ENCODE data around the gene AMIGO1.
"Not testable (repeated sequence)": the region's sequence is repeated elsewhere in the genome, so short reads cannot be mapped to it uniquely, and the experiment has no call there.

The AMIGO1 gene

DNA sequence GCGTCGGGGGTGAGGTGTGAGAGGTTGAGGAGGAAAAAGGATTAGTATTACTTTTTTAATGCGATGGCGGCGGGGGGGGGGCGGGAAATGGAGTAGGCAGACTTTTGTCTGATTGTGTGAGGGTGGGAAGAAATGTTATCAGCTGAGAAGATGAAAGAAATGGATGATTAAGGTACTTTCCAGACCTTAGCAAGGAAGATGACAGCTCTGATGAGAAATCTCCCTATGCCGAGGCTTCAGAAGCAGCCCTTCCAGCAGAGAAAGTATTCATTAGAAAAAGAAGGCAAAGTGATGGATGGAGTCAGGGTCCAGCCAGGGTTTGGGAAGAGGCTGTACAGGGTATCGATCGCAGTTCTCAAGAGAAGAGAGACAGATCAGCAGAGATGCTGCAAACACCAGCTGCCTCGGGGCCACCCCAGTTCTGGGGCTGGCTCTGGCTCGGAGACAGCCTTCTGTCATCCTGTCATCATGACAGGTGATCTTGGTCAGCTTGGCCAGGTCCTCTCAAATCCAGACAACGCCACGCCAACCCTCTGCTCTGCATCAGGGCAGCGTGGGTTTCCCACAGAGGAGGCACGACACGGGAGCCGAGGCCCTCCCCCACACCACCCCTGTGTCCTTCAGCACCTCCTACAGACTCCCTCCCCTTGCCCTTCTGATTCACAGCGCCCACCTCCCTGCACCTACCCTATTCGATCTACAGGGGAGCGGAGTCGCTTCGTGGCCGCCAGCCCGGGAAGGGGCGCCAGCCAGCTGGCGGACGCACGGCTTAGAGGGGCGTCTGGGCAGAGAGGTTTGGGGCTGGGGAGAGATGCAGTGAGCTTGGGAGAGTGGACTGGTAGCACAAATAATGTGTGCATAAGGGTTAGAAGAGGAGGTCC is 26.5 kb downstream of the AMIGO1 start:
- no peak for DNase-seq

GRCh38 chr1:109482242-109482641 is 27.3 kb downstream of the AMIGO1 start:
- DNase-seq, result no peak

GRCh38 chr1:109481646-109482045 is 27.9 kb downstream of the AMIGO1 start:
- no peak for DNase-seq

GRCh38 chr1:109479901-109480300 is 29.6 kb downstream of the AMIGO1 start:
- no peak for DNase-seq

- no peak for DNase-seq
Measured at GRCh38 chr1:109479311-109479710, 30.2 kb downstream of the AMIGO1 start.

- DNase-seq, result no peak
Measured at GRCh38 chr1:109478806-109479205, 30.7 kb downstream of the AMIGO1 start.

GRCh38 chr1:109477821-109478220 is 31.7 kb downstream of the AMIGO1 start:
- no peak for DNase-seq

- no peak for DNase-seq
Measured at GRCh38 chr1:109476825-109477224, 32.7 kb downstream of the AMIGO1 start.

DNA sequence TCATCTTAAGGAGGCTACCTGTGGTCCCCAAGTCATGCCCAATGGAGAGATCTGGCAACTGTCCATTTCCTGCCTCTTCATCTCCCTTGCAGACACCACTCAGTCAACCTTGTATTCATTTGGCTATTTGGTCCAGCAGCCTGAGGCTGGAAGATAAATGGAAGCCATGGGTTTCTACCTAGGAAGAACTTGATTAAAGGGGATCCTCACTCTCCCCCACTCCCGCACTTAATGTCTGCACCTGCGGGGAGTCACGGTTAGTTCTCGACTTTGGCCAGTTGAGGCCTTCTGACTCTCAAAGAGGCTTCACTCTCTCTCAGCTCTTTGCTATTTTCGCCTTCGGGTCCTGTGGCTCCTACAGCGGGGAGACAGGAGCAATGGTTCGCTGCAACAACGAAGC is 34.3 kb downstream of the AMIGO1 start:
- DNase-seq, result no peak

DNA sequence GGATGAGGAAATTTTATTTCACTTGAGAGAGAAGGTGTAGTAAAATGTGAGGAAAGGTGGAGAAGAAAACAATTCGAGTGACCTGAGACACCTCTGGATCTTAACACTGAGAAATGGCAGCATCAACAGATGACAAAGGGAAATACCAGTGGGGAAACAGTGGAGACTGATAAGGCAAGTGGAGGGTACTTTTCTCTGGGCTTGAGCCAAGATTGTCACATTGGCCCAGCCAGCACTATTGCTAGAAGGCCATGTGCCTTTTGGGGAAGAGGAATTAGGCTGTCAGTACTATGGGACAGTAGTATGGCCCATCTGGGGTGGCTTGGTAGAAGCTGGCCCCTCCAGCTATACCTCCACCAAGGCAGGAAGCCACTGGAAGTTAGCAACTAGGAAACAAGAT is 34.8 kb downstream of the AMIGO1 start:
- DNase-seq, result no peak

DNA sequence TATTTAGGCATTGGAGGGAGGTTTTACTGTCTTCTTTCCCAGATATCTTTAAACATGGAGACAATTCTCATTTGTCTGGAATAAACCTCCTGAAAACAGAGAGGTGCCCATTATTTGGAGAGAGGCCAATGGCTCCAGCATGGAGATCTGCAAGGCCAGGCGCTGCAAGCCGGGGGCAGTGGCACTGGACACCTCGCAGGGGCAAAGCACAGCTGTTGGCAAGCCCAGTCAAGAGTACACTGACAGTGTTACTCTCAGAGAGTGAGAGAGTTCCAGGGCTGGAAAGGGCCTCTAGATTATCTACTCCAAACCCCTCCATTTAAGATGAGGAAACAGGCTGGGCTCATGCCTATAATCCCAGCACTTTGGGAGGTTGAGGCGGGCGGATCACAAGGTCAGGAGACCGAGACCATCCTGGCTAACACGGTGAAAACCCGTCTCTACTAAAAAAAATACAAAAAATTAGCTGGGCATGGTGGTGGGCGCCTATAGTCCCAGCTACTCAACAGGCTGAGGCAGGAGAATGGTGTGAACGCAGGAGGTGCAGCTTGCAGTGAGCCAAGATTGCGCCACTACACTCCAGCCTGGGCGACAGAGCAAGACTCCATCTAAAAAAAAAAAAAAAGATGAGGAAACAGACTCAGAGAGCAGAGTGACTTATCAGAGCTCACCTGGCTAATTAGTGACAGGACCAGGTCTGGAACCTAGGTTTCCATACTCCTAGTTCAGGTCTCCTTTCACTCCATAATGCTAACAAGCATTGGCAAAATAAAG is 36.1 kb downstream of the AMIGO1 start:
- not testable (repeated sequence) for DNase-seq

- peak; percentile 14 for DNase-seq
Measured at GRCh38 chr1:109472779-109473178, 36.7 kb downstream of the AMIGO1 start.

- DNase-seq, result no peak
Measured at GRCh38 chr1:109470245-109470644, 39.3 kb downstream of the AMIGO1 start.

- DNase-seq, result no peak
Measured at GRCh38 chr1:109468903-109469302, 40.6 kb downstream of the AMIGO1 start.

- no peak for DNase-seq
Measured at GRCh38 chr1:109468061-109468460, 41.5 kb downstream of the AMIGO1 start.

GRCh38 chr1:109467301-109467777 is 42.2 kb downstream of the AMIGO1 start:
- DNase-seq, result no peak

- DNase-seq, result peak; percentile 30
Measured at GRCh38 chr1:109466452-109467300, 42.9 kb downstream of the AMIGO1 start, which contains the start of gene SYPL2. Gene SYPL2, plus strand, starts transcription at chr1:109466546. Its CDS starts 298 bp downstream, at chr1:109466844.

GRCh38 chr1:109466125-109466451 is 43.4 kb downstream of the AMIGO1 start:
- DNase-seq, result no peak

GRCh38 chr1:109457819-109458218 is 51.7 kb downstream of the AMIGO1 start:
- no peak for DNase-seq

DNA sequence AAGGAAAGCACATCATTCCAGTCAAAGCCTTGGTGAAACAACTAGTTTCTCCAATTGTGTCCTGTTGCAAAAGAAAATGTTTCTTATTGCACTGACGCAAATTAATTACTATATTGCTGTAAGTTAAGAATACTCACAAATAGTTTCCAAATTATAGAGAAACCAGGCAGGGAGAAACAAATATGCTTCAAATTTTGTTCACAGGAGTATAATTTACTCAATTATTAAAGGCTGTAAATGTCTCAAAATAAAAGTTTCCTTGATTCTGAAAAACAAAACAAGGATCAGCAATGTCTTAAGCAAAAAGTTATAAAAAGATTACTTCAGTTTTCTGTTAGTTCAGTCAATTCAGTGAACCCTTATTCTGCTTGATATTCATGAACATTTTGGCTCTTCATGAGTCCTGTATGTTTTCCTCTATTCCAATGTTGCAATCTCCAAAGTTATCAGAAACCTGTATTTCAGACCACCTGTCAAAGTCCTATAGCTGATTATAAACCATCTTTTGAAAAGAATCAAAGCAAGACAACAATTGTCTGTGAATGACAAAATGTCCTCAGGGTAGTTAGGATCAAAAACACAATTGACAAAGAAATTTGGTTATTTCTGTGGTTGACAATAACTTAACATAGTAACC is 54.9 kb downstream of the AMIGO1 start:
- DNase-seq, result no peak
